Panc1 (cell line): Measurements from ENCODE around the gene ASTN2. TPM values are rescaled to one million over a fixed set of nuclear protein-coding genes. Genes with fewer than 3 reads are reported as not detected.

Experiments
- ATAC-seq: fragments of 200-7000 bp; cut with Tn5 transposase; 2 replicates; pipeline ENCODE4 v1.9.1; 2020; ENCODE audit warnings: mild to moderate bottlenecking, moderate library complexity
- BruUV-seq: library from RNA; stranded (reverse); fragments of 400-500 nt; replicated peaks from 2 replicates; lab custom pipeline; 2021; lab: Mats Ljungman, UMichigan
- CTCF ChIA-PET: fragments of 300-600 bp; sonication (Branson Sonifier 250); formaldehyde crosslinking; loops from one replicate; lab custom pipeline; 2022; ENCODE audit warnings: antibody characterized with exemption; lab: Charles Lee
- POLR2A ChIA-PET: fragments of 300-600 bp; sonication (Branson Sonifier 250); formaldehyde crosslinking; loops from one replicate; lab custom pipeline; 2022; ENCODE audit warnings: antibody characterized with exemption; lab: Charles Lee
- DNase-seq: peaks from one replicate; pipeline ENCODE4 v3.0.0-alpha.2; 2010; ENCODE audit warnings: low read depth, low spot score
- H3K27ac ChIP-seq: 2 replicates; pipeline ENCODE4 v1.5.1; 2011; ENCODE audit warnings: mild to moderate bottlenecking, low read length, inconsistent platforms
- H3K27me3 ChIP-seq: fragments of 200-500 bp; sonication (Bioruptor generic); 2 replicates; pipeline ENCODE4 v1.6.0; 2014; ENCODE audit warnings: low read length, inconsistent platforms; ENCODE audit not compliant: control insufficient read depth, insufficient read depth
- H3K36me3 ChIP-seq: fragments of 200-500 bp; sonication (Bioruptor generic); 2 replicates; pipeline ENCODE4 v1.5.1; 2014; ENCODE audit warnings: inconsistent platforms, mild to moderate bottlenecking, low read length, moderate library complexity; ENCODE audit not compliant: control insufficient read depth, insufficient read depth
- H3K4me1 ChIP-seq: 2 replicates; pipeline ENCODE4 v1.5.1; 2011; ENCODE audit warnings: inconsistent platforms, mild to moderate bottlenecking, low read length, moderate library complexity; ENCODE audit not compliant: control insufficient read depth, insufficient read depth
- H3K4me3 ChIP-seq, 2 experiments: 2 replicates each; pipeline ENCODE4 v1.5.1; 2011 to 2012; ENCODE audit warnings: low read depth in 2 of 2, low read length in 2 of 2, mild to moderate bottlenecking in 2 of 2, inconsistent platforms in 1 of 2, moderate library complexity in 1 of 2
- H3K9me3 ChIP-seq: fragments of 200-500 bp; sonication (Bioruptor generic); 2 replicates; pipeline ENCODE4 v1.5.1; 2014; ENCODE audit warnings: low read depth, mild to moderate bottlenecking, inconsistent platforms, low read length, moderate library complexity; ENCODE audit not compliant: control insufficient read depth, insufficient read depth
- POLR2AphosphoS5 ChIP-seq: IDR thresholded peaks from 2 replicates; pipeline ENCODE4 v1.6.1; 2012; ENCODE audit warnings: mild to moderate bottlenecking, low read depth, low read length, moderate library complexity
- REST ChIP-seq, 2 experiments: IDR thresholded peaks; 2 replicates each; pipeline ENCODE4 v1.6.1; 2011 to 2012; ENCODE audit warnings: low read depth in 2 of 2, control low read depth in 1 of 2, low read length in 1 of 2, mild to moderate bottlenecking in 1 of 2, moderate library complexity in 1 of 2; ENCODE audit not compliant: insufficient read depth in 1 of 2
- SIN3A ChIP-seq: IDR thresholded peaks from 2 replicates; pipeline ENCODE4 v1.6.1; 2012; ENCODE audit warnings: low read depth, mild to moderate bottlenecking, low read length, moderate library complexity, borderline replicate concordance; ENCODE audit not compliant: insufficient read depth
- TCF7L2 ChIP-seq: IDR thresholded peaks from 2 replicates; pipeline ENCODE4 v1.6.1; 2011; ENCODE audit warnings: mild to moderate bottlenecking, low read depth, low read length, inconsistent platforms
- in situ Hi-C: cut with HindIII; loops from 2 replicates; pipeline ENCODE4 v1.10.0; 2016; ENCODE audit warnings: low sequenced_read_pairs, low pct_unique_long_range_greater_than_20kb
- intact Hi-C: fragments of 100-400 bp; cut with micrococcal nuclease; formaldehyde crosslinking; loops from one replicate; pipeline ENCODE4 v1.10.0; 2022; ENCODE audit not compliant: unreplicated experiment
- total RNA-seq: library from RNA; stranded (reverse); gene quantifications from one replicate; pipeline ENCODE4 v1.2.1, GENCODE V29; 2021; ENCODE audit not compliant: unreplicated experiment
- TF ChIP-seq, protein P1 (sequence below): fragments of 450-650 bp; IDR thresholded peaks from 2 replicates; pipeline ENCODE4 v1.5.1; 2017; ENCODE audit warnings: mild to moderate bottlenecking

The ASTN2 gene
- total RNA-seq, 1 experiment from 2014 or later: 3.9 TPM

DNA sequence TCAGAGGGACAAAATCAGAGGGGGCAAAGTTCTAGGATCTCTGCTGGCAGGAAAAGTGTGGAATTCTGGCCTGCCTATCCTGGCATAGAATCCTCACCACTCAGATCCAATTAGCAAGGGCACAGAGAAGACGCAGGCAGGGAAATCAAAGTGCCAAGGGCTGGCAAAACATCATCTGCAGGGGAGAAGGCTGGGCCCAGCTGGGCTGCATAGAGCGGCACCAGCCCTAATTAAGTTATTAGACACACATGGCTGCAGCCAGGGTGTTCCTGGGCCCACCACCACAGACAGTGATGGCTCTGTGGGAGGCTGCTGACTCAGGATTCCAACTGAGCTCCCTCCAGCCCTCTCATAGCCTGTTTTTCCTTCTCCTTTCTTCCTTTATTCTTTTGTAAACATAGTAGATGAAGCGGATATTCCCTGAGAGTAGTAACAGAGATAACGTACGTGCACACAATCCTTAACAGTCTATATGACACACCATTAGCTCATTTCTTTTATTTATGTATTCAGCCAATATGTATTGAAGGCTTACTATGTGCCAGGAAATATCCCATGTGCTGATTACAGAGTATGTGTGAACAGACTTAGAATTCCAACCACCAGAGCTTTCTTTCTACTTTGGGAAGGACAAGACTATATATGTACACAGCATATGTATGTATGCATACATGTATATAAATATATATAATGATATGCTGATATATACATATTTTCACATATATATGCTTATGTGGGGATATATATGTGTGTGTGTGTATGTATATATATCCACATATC lies 236.1 kb downstream of the ASTN2 start:
- in situ Hi-C loops (no loop called here), intact Hi-C loops (no loop called here)
- CTCF ChIA-PET: no interaction called here
- Histone ChIP-seq H3K27me3 (no peaks in the 10 kb centered on the region), H3K36me3 (no peaks in the 10 kb centered on the region; the same call in 1 of the 2 replicates), H3K4me1 (no peaks in the 10 kb centered on the region), H3K9me3 (no peaks in the 10 kb centered on the region), H3K27ac (no peak overlapping the region), H3K4me3 (no peak overlapping the region)
- BruUV-seq: no TSS peak
- POLR2A ChIA-PET: interaction anchor here (0.6 kb wide), 1 partner anchor 48 kb away, joined by 3 read pairs; no protein-coding TSS in a partner anchor
- TF ChIP-seq, protein P1, sequence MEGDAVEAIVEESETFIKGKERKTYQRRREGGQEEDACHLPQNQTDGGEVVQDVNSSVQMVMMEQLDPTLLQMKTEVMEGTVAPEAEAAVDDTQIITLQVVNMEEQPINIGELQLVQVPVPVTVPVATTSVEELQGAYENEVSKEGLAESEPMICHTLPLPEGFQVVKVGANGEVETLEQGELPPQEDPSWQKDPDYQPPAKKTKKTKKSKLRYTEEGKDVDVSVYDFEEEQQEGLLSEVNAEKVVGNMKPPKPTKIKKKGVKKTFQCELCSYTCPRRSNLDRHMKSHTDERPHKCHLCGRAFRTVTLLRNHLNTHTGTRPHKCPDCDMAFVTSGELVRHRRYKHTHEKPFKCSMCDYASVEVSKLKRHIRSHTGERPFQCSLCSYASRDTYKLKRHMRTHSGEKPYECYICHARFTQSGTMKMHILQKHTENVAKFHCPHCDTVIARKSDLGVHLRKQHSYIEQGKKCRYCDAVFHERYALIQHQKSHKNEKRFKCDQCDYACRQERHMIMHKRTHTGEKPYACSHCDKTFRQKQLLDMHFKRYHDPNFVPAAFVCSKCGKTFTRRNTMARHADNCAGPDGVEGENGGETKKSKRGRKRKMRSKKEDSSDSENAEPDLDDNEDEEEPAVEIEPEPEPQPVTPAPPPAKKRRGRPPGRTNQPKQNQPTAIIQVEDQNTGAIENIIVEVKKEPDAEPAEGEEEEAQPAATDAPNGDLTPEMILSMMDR: no peak
- TF ChIP-seq SIN3A (no peak), TCF7L2 (no peak), POLR2AphosphoS5 (no peak), REST (IDR thresholded peaks at IDR 0.05; ENCODE audit: insufficient read depth in 1 of 2, low read depth in 2 of 2, low read length in 1 of 2) (no peak)
- ATAC-seq (no peak), DNase-seq (no peak)

DNA sequence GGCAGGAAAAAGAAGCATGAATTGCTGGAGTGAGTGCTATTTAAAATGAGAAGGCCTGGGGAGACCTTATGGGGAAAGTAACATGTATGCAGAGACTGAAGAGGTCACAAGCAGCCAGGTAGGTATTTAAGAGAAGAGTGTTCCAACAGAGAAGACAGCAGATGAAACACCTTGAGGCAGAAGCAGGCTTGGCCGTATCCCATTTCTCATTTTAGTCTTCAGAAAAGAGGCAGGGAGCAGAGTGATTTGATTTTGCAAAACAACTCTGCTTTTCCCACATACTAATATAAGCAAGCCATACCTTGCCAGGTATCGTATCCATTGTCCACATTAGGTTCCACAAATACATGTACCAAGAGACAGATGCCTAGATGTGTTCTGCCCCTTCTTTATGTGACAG lies 244.3 kb downstream of the ASTN2 start:
- in situ Hi-C loops (no loop called here), intact Hi-C loops (no loop called here)
- ChIA-PET POLR2A (no interaction called here), CTCF (no interaction called here)
- DNase-seq (no peak), ATAC-seq (no peak)
- TF ChIP-seq SIN3A (no peak), POLR2AphosphoS5 (no peak), REST (IDR thresholded peaks at IDR 0.05; ENCODE audit: insufficient read depth in 1 of 2, low read depth in 2 of 2, low read length in 1 of 2) (no peak), TCF7L2 (no peak)
- TF ChIP-seq, protein P1: no peak
- Histone ChIP-seq H3K27me3 (no peaks in the 10 kb centered on the region), H3K36me3 (no peaks in the 10 kb centered on the region; the same call in 1 of the 2 replicates), H3K4me1 (no peaks in the 10 kb centered on the region), H3K4me3 (no peak overlapping the region), H3K9me3 (no peaks in the 10 kb centered on the region), H3K27ac (no peak overlapping the region)
- BruUV-seq: no TSS peak
